Prostate gland (tissue), 2 donors: ENCODE measurements around the gene MEG3. TPM values are rescaled to one million over a fixed set of nuclear protein-coding genes. Genes with fewer than 3 reads are reported as not detected.
"Not testable (repeated sequence)": the region's sequence is repeated elsewhere in the genome, so short reads cannot be mapped to it uniquely, and the experiment has no call there.

Experiments used
- DNase-seq: peaks from one replicate; pipeline ENCODE4 v3.0.0-alpha.2; 2019; ENCODE audit warnings: low spot score
- H3K27ac ChIP-seq, 2 donors: fragments of 200-600 bp; sonication (generic); 2 replicates each; pipeline ENCODE4 v1.5.1; 2017 to 2019
- H3K27me3 ChIP-seq: fragments of 200-600 bp; sonication (generic); replicated peaks from 2 replicates; pipeline ENCODE4 v1.5.1; 2019; ENCODE audit not compliant: insufficient read depth
- H3K36me3 ChIP-seq, 2 donors: fragments of 200-600 bp; sonication (generic); 1 replicate in 1 of 2; 2 replicates in 1 of 2; pipeline versions ENCODE4 v1.5.1 to v1.8.1; 2017 to 2019
- H3K4me1 ChIP-seq: fragments of 200-600 bp; sonication (generic); replicated peaks from 2 replicates; pipeline ENCODE4 v1.5.1; 2019
- H3K4me3 ChIP-seq, 2 donors: fragments of 200-600 bp; sonication (generic); 2 replicates each; pipeline ENCODE4 v1.5.1; 2017 to 2019
- H3K9me3 ChIP-seq: fragments of 200-600 bp; sonication (generic); 2 replicates; pipeline ENCODE4 v1.5.1; 2017
- POLR2A ChIP-seq: fragments of 450-650 bp; IDR thresholded peaks from one replicate; pipeline ENCODE4 v1.6.1; 2016; ENCODE audit warnings: antibody characterized with exemption, mild to moderate bottlenecking
- POLR2AphosphoS5 ChIP-seq: sonication (generic); formaldehyde crosslinking; IDR thresholded peaks from one replicate; pipeline ENCODE4 v1.6.1; 2017; ENCODE audit warnings: antibody characterized with exemption
- WGBS: methylation state at CpG from one replicate; pipeline ENCODE4 v1.1.5; 2018; 5-methylcytosine and 5-hydroxymethylcytosine counted together
- intact Hi-C: fragments of 100-400 bp; cut with DNase I; formaldehyde crosslinking; loops from one replicate; pipeline ENCODE4 v1.14.2; 2022
- total RNA-seq, 2 donors: library from RNA; depleted of rRNA; stranded (reverse); fragments of >200 nt; gene quantifications; one replicate each; pipeline ENCODE4 v1.1.0, GENCODE V29; 2016
- TF ChIP-seq, protein P1 (sequence below), 4 experiments: fragments of 200-600 bp in 2 of 4; fragments of 450-650 bp in 2 of 4; sonication (generic) in 2 of 4; IDR thresholded peaks; 1 replicate in 3 of 4; 2 replicates in 1 of 4; pipeline ENCODE4 v1.5.1; 2016 to 2019; ENCODE audit warnings: antibody characterized with exemption in 4 of 4, mild to moderate bottlenecking in 2 of 4, moderate library complexity in 2 of 4

MEG3 gene
- total RNA-seq, 2 donors from 2014 or later = 21.9 to 135 TPM

- no peak for DNase-seq
- no peak overlapping the region for H3K4me3 ChIP-seq
- WGBS = 97% methylated on average over 13 of the region's 13 CpGs
These were observed 34.6 kb upstream of the MEG3 start for GRCh38 chr14:100791348-100791735.

GRCh38 chr14:100791995-100792394 lies 33.9 kb upstream of the MEG3 start:
- Histone ChIP-seq H3K36me3 (no peaks in the 10 kb centered on the region), H3K27me3 (no peaks in the 10 kb centered on the region), H3K4me1 (no peaks in the 10 kb centered on the region), H3K9me3 (no peaks in the 10 kb centered on the region), H3K4me3 (no peak overlapping the region), H3K27ac (no peak overlapping the region)
- WGBS = 92% methylated on average over 13 of the region's 13 CpGs
- DNase-seq = no peak
- intact Hi-C loops = no loop called here
- TF ChIP-seq POLR2AphosphoS5 (no peak), POLR2A (no peak)
- TF ChIP-seq, protein P1, sequence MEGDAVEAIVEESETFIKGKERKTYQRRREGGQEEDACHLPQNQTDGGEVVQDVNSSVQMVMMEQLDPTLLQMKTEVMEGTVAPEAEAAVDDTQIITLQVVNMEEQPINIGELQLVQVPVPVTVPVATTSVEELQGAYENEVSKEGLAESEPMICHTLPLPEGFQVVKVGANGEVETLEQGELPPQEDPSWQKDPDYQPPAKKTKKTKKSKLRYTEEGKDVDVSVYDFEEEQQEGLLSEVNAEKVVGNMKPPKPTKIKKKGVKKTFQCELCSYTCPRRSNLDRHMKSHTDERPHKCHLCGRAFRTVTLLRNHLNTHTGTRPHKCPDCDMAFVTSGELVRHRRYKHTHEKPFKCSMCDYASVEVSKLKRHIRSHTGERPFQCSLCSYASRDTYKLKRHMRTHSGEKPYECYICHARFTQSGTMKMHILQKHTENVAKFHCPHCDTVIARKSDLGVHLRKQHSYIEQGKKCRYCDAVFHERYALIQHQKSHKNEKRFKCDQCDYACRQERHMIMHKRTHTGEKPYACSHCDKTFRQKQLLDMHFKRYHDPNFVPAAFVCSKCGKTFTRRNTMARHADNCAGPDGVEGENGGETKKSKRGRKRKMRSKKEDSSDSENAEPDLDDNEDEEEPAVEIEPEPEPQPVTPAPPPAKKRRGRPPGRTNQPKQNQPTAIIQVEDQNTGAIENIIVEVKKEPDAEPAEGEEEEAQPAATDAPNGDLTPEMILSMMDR (IDR thresholded peaks at IDR 0.05) = no peak

More at GRCh38 chr14:100791348-100791735, 34.6 kb upstream of the MEG3 start:
- no peaks in the 10 kb centered on the region for H3K27me3 ChIP-seq
- H3K4me1 ChIP-seq = no peaks in the 10 kb centered on the region
- TF ChIP-seq POLR2A (no peak), POLR2AphosphoS5 (no peak)
- TF ChIP-seq, protein P1 (IDR thresholded peaks at IDR 0.05) = no peak
- no peaks in the 10 kb centered on the region for H3K9me3 ChIP-seq
- no peaks in the 10 kb centered on the region for H3K36me3 ChIP-seq
- intact Hi-C loops = no loop called here
- H3K27ac ChIP-seq = no peak overlapping the region

DNA sequence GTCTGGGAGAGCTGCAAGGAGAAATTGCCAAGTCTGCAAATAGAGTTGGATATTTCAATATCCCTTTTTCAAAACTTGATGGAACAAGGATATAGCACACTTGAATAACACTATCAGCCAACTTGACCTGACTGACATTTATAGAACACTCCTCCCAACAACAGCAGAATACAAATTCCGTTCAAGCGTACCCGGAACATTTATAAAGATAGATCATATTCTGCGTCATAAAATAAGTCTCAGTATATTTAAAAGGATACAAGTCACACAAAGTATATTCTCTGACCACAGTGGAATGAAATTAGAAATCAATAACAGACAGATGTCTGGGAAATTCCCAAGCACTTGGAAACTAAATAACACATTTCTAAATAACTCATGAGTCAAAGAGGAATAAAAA lies 29.0 kb upstream of the MEG3 start:
- no peak overlapping the region for H3K27ac ChIP-seq
- no peaks in the 10 kb centered on the region for H3K4me1 ChIP-seq
- intact Hi-C loops = no loop called here
- TF ChIP-seq, protein P1 (IDR thresholded peaks at IDR 0.05) = no peak
- no peak for TF ChIP-seq POLR2AphosphoS5
- no peak for DNase-seq
- H3K9me3 ChIP-seq = no peaks in the 10 kb centered on the region
- H3K36me3 ChIP-seq = no peaks in the 10 kb centered on the region
- H3K27me3 ChIP-seq = no peaks in the 10 kb centered on the region
- H3K4me3 ChIP-seq = no peak overlapping the region
- WGBS = 76% methylated on average over 4 of the region's 4 CpGs

- no peaks in the 10 kb centered on the region for H3K27me3 ChIP-seq
- no peaks in the 10 kb centered on the region for H3K9me3 ChIP-seq
- TF ChIP-seq, protein P1 (IDR thresholded peaks at IDR 0.05) = no peak
- no peak for TF ChIP-seq POLR2A
- TF ChIP-seq POLR2AphosphoS5 = no peak
- intact Hi-C loops = no loop called here
- no peaks in the 10 kb centered on the region for H3K36me3 ChIP-seq
- no peak overlapping the region for H3K27ac ChIP-seq
- no peak for DNase-seq
- no peak overlapping the region for H3K4me3 ChIP-seq
- H3K4me1 ChIP-seq = no peaks in the 10 kb centered on the region
- 91% methylated on average over 4 of the region's 4 CpGs for WGBS
These were observed 25.9 kb upstream of the MEG3 start for GRCh38 chr14:100800041-100800440.

GRCh38 chr14:100801433-100801832 lies 24.5 kb upstream of the MEG3 start:
- intact Hi-C loops, H3K4me1 ChIP-seq: not testable (repeated sequence)

More at GRCh38 chr14:100801433-100801832, 24.5 kb upstream of the MEG3 start:
- not testable (repeated sequence) for H3K27ac ChIP-seq, H3K27me3 ChIP-seq, DNase-seq, H3K4me3 ChIP-seq, H3K36me3 ChIP-seq, H3K9me3 ChIP-seq
- 94% methylated on average over 9 of the region's 9 CpGs for WGBS
